GM12891 (cell line): Measurements from ENCODE around the gene ACSF3.
A peak's percentile ranks its signal among the peaks of the same experiment; 100 is the strongest.

Experiments
- DNase-seq: peaks from one replicate; pipeline ENCODE4 v3.0.0; 2011; ENCODE audit warnings: low spot score; ENCODE audit not compliant: insufficient read length
- FAIRE-seq: peaks from 2 replicates; lab custom pipeline; 2011; peaks lifted over from hg19 to GRCh38; lab: Jason Lieb, UNC
- PAX5 ChIP-seq: IDR thresholded peaks from 2 replicates; pipeline ENCODE4 v1.6.1; 2011; ENCODE audit warnings: low read length, moderate library complexity, mild to moderate bottlenecking; ENCODE audit not compliant: insufficient read depth, severe bottlenecking
- POLR2A ChIP-seq: IDR thresholded peaks from 2 replicates; pipeline ENCODE4 v1.6.1; 2011; ENCODE audit warnings: low read depth, low read length, control low read depth
- POLR2AphosphoS5 ChIP-seq: IDR thresholded peaks from 2 replicates; pipeline ENCODE4 v1.6.1; 2011; ENCODE audit warnings: low read depth, low read length, control low read depth
- POU2F2 ChIP-seq: IDR thresholded peaks from 2 replicates; pipeline ENCODE4 v1.6.1; 2011; ENCODE audit warnings: low read depth, mild to moderate bottlenecking, control low read depth, low read length, moderate library complexity
- SPI1 ChIP-seq: IDR thresholded peaks from 2 replicates; pipeline ENCODE4 v1.6.1; 2011; ENCODE audit warnings: low read depth, low read length, control low read depth
- TAF1 ChIP-seq: IDR thresholded peaks from 2 replicates; pipeline ENCODE4 v1.6.1; 2011; ENCODE audit warnings: low read depth, low read length, control low read depth

The ACSF3 gene

GRCh38 chr16:89156740-89157645 lies 63.3 kb downstream of the ACSF3 start:
- FAIRE-seq = no peak
- TF ChIP-seq PAX5 (no peak), SPI1 (no peak), POLR2A (no peak), POU2F2 (no peak), TAF1 (no peak), POLR2AphosphoS5 (no peak)

GRCh38 chr16:89157778-89158177 lies 64.1 kb downstream of the ACSF3 start:
- DNase-seq (no peak), FAIRE-seq (no peak)
- no peak for TF ChIP-seq PAX5

More at GRCh38 chr16:89156740-89157645, 63.3 kb downstream of the ACSF3 start:
- DNase-seq = no peak

DNA sequence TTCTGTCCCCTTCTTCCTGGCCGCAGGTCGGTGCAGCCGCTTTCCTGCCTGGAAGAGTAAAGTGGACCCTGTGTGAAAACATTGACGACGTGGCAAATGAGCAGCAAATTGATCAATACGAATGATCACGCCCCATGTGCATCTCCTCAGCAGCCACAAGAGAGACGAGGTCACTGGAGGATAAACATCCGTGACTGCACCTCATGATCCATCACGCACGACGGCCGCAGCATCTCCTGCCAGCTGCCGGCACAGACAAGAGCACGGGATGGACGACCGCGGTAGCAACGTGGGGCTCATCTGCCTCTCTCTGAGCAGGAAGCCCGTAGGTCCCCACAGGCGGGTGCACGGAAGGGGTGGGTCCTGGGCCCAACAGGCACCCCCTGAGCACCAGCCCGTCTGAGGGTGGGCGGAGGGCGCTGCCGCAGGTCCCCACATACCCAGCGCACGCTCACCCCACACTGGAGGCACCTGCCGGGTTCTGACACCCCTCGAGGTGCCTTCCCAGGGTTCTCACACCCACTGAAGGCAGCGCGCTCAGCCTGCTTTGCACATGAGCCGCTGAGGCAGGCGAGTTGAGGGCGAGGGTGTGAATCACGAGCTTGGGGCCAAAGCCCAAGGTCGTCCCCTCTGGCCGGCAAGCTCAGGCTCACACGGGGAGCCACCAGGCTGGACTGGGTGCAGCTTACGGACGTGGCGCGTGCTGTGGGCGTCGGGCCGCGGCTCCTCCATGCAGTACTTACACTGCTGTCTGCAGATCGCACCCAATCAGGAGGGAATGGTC lies 65.6 kb downstream of the ACSF3 start:
- no peak for DNase-seq
- TF ChIP-seq POLR2AphosphoS5 (no peak), POLR2A (no peak), POU2F2 (no peak), PAX5 (no peak), TAF1 (no peak), SPI1 (no peak)
- FAIRE-seq = no peak

DNA sequence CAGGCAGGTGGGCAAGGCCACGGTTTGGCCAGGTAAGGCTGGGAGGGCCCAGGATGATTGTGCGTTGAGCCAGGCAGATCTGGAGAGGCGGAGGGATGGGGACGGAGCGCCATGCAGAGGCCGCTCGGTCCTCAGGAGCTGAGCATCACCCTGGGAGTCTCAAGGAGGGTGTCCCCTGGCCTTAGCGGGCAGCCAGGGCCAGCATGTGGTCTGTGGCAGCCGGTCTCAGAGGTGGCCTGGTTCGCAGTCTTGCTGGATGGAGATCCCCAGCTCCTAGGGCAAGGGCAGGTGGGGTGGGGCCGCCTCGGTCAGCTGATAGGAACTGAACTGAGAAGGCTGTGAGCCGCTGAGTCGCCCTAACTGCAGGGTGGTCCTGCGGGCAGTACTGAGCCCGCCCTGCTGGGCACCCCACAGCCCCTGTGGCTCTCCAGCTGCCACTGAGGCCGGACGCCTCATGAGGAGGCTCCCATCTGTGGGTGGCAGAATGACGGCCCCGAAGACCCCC lies 66.2 kb downstream of the ACSF3 start:
- no peak for FAIRE-seq
- TF ChIP-seq TAF1 (no peak), POU2F2 (no peak), SPI1 (no peak), POLR2A (no peak), PAX5 (no peak), POLR2AphosphoS5 (no peak)

DNA sequence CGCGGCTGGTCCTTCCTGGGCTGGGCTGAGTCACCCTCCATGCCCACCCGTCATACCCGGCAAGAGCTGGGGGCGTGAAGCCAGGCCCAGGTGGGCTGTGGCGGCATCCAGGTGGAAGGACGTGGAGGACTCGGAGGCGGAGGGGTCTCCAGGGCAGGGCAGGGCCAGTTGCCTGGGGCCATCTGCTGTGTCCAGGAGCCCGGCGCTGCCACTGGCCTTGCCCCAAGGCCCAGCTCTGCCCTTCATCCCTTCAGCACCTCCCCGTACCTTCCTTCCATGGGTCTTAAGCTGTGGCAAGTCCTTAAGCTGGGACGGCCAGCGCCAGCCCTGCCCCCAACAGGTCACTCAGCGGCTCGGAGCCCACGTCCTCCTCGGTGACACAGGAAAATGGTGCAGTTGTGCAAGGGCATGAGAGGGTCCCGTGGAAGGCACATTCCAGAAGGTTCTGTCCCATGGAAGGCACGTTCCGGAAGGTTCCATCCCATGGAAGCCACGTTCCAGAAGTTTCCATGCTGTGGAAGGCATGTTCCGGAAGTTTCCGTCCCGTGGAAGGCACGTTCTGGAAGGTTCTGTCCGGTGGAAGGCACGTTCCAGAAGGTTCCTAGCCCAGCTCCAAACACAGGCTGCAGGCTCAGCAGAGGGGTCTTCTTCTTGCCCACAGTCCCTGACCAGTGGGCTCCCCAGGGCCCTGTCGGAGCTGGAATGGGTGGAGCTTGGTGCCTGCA lies 67.5 kb downstream of the ACSF3 start:
- FAIRE-seq = no peak
- no peak for DNase-seq

More for the DNA sequence above, 66.2 kb downstream of the ACSF3 start:
- no peak for DNase-seq

GRCh38 chr16:89161763-89162713 lies 68.4 kb downstream of the ACSF3 start:
- TF ChIP-seq SPI1 (no peak), POU2F2 (no peak), POLR2AphosphoS5 (no peak), TAF1 (no peak), PAX5 (no peak), POLR2A (no peak)
- FAIRE-seq (peak; percentile 13), DNase-seq (no peak)

More for the DNA sequence above, 67.5 kb downstream of the ACSF3 start:
- TF ChIP-seq POLR2A (no peak), POU2F2 (no peak), POLR2AphosphoS5 (no peak), PAX5 (no peak), TAF1 (no peak), SPI1 (no peak)

GRCh38 chr16:89163297-89163696 lies 69.6 kb downstream of the ACSF3 start:
- DNase-seq = no peak
- FAIRE-seq = no peak
- TF ChIP-seq POU2F2 (no peak), SPI1 (no peak), TAF1 (no peak), PAX5 (no peak), POLR2AphosphoS5 (no peak), POLR2A (no peak)

- DNase-seq (no peak), FAIRE-seq (no peak)
- TF ChIP-seq TAF1 (no peak), POLR2A (no peak)
Measured at GRCh38 chr16:89164436-89164835, 70.8 kb downstream of the ACSF3 start.
